NCI-H2081 (cell line): ENCODE measurements around the gene PTGER2.

Source experiments
- DNase-seq, 2 experiments: peaks; one replicate each; lab custom pipeline; 2025; lab: John Stamatoyannopoulos, UW

The PTGER2 gene

GRCh38 chr14:52305014-52305413 lies 9.1 kb upstream of the PTGER2 start:
- DNase-seq: no peak

DNA sequence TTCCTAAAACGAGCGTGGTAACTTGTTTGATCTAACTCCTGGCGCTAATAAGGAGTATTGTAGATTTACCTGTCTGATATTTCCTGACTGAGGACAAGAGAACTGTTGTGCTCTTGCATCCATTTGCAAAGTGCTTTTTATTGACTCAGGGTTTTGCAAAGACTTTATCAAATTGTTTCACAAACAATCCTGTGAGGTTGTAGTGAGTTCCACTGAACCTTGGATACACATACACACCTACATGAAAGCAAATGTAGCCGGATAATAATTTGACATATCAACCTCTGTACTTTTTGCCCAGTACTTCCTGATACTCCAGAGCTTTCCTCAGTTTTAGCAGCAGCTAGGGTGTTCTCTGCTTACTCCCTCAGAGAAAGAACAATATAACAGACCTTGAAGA lies 6.7 kb upstream of the PTGER2 start:
- DNase-seq: no peak

DNA sequence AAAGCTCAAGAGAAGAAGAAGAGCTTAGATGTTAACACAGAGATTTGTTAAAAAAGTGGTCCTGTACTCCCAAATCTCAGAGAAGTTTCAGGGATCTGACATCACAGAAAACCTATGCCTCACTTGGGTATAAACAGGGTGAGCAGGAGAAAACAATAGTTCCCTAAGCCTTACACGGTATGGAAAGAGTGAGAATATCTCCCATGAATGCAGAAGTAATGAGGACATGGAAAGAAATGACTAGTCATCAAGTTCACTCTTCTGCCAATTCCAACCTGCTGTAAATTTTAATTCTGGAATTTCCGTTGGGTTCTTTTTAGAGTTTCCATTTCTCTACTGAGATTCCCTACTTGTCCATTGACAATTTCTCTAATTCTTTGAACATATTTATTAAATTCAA lies 6.2 kb upstream of the PTGER2 start:
- no peak for DNase-seq

GRCh38 chr14:52310541-52310940 lies 3.6 kb upstream of the PTGER2 start:
- DNase-seq: no peak

- no peak for DNase-seq
These were observed 1.2 kb upstream of the PTGER2 start for GRCh38 chr14:52312931-52313355.

GRCh38 chr14:52313462-52313861 lies 650 bp upstream of the PTGER2 start:
- DNase-seq: no peak

GRCh38 chr14:52314595-52315354 lies 663 bp downstream of the PTGER2 start:
- no peak for DNase-seq

GRCh38 chr14:52315355-52315718 lies 1.2 kb downstream of the PTGER2 start:
- no peak for DNase-seq

DNA sequence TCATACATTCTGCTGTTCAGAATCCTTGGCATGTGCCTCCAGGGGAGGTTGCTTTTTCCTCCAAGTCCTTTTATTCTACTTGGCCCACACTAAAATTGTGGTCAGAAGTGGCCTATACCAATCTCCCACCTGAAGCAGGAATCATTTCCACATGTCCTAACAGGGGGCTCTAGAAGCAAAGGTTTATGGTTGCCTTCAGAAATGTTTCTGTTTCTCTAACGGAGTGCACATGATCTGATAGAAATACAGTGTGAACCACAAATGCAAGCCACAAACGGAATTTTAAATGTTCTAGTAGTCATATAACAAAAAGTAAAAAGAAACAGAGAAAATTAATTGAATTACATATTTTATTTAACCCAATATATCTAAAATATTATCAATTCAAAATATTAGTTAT lies 4.0 kb downstream of the PTGER2 start:
- DNase-seq: no peak

DNA sequence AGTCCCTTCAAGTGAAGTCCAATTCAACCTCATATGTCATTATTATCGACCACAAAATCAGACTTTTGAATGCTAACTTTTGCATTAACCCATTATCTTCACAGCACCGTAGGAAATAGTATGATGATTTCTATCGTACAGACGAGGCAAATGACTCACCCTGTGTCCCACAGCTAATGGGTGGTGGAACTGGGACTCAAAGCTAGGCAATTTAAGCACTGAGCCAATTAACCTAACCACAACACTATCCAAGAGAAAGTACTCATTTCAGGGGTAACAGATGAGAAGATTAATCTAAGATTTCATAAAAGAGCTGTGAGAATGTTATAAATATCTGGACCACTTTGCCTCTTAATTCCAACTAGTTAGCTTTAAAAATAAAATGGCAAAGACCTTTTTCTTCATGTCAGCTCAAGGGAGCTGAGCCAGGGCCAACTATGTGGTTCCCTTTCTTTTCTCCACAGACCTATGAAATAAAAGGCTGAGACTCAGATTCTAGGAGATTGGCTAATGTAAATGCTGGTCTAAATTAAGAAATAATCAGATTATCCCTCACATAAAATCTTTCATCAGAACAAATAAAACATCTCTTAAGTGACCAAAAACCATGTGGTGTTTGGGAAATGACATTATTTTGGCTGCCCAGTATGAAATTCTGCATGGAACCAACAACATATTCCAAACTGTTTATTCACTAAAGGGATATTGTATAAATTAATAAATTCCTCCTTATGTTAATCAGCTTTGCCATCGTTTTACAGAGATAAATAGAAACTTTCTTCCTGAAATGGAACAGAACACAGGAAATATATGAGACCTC lies 4.9 kb downstream of the PTGER2 start:
- DNase-seq: no peak

DNA sequence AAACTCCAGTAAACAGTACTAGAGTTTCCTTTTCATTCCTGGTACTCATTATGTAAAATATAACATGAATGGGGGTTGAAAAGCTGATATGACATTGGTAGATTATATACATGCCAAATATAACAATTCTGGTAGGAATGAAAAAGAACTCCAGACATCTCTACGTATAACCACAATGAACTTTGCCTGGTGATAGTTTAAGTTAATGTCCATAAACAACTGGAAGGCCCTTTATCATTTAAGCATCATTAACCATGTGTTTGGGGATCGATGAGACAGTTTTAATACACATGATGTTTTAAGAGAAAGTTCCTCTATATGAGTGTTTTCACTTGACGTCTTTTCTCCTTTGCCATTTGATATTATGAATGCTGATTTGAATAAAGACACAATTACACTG lies 5.8 kb downstream of the PTGER2 start:
- no peak for DNase-seq

DNA sequence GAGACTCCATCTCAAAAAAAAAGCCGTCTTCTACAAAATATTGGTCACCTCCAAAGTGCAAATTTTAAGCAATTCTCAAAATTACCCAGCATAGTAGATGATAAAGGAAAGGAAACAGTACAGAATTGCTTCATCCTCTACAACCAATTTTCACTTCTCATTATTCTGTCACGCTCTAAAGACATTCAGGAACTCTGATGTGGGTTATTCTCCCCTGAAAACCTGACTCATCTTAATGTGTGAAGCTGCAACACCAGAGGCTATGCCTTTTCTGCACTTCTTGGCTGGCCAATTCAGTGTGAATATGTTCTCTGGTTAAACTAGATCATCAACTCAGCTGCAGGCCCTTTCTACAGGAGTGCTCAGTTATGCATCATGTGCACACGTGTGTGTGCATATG lies 11.0 kb downstream of the PTGER2 start:
- no peak for DNase-seq

DNA sequence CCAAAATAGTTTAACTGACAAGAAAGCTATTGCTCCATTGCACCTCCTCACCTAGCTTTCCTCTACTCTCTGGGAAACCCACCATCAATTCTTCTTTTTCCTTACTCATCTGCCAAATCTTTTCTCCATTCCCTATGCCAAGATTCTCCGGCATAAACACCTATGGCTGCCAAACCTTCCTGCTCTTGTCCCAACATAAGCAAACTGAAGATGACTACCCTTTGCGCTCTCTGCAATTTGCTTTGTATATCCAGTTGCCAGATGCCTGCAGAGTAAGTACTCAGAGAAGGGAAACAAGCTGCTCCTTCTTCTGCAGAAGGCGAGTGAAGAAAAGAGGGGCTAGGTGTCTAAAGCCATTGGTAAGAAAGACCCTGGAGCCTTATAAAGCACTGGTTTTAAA lies 11.5 kb downstream of the PTGER2 start:
- DNase-seq: no peak

DNA sequence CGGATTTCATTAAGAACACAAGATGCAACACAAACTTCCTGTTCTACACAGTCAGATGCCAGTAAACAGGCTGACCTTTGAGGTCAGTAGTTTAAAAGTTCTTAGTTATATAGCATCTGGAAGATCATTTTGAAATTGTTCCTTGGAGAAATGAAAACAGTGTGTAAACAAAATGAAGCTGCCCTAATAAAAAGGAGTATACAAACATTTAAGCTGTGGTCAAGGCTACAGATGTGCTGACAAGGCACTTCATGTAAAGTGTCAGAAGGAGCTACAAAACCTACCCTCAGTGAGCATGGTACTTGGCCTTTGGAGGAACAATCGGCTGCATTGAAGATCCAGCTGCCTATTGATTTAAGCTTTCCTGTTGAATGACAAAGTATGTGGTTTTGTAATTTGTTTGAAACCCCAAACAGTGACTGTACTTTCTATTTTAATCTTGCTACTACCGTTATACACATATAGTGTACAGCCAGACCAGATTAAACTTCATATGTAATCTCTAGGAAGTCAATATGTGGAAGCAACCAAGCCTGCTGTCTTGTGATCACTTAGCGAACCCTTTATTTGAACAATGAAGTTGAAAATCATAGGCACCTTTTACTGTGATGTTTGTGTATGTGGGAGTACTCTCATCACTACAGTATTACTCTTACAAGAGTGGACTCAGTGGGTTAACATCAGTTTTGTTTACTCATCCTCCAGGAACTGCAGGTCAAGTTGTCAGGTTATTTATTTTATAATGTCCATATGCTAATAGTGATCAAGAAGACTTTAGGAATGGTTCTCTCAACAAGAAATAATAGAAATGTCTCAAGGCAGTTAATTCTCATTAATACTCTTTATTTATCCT lies 13.5 kb downstream of the PTGER2 start:
- no peak for DNase-seq

DNA sequence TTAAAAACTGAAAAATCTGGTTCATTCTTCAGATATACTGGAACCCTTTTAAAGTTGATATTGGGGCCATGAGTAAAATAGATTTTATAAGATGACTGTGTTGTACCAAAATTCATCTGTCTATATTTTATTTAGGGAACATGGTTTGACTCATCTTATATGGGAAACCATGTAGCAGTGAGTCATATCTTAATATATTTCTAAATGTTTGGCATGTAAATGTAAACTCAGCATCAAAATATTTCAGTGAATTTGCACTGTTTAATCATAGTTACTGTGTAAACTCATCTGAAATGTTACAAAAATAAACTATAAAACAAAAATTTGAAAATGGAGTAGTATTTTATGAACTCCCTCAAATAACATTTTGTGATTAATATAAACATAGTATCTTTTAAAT lies 14.2 kb downstream of the PTGER2 start:
- no peak for DNase-seq

DNA sequence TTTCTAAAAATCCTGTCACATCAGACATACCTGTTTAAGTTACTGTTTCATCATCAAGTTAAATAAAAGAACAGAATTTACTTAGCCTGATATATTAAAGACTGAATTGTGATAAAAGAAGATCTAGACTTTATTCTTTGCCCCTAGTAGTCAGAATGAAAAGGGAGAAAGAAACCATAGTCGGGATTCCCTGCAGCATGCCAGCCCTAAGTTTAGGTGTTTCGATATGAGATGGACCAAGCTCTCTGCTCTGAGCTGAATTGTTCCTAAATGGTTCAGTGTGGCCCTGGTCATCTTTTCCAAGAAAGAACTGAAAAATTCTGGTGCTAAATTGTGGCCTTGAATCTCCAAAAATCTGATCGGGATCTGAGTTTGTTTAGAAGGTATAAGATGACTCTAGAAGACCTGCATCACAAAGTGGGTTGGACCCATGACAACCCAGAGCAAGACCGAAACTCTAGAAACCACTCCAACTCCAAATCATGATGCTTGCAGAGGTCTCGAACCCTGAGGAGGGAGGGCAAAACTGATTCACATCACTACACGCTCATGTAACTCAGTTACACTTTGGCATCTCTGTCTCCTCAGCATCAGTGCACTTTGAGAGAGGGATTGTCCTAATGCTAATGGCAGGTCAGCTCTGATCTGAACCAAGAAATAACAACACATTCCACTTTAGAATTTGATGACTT lies 15.7 kb downstream of the PTGER2 start:
- no peak for DNase-seq

DNA sequence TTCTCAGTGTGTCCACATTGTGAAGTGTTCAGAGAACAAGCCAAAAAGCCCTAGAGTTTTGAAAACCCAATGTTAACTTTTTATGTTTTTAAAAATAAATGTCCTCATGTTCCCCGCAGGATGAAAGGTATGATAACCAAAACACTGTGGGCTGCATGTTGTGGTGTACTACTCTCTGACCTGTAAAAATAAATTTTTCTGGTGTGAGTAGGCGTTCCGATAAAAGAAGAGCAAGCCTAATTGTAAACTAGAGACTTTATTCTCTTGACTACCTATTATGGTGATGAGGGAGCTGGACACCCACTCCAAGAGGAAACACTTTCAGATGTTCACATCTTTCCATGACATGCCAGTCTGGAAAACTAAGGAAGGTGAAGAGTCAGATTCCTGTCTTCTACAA lies 18.2 kb downstream of the PTGER2 start:
- no peak for DNase-seq

DNA sequence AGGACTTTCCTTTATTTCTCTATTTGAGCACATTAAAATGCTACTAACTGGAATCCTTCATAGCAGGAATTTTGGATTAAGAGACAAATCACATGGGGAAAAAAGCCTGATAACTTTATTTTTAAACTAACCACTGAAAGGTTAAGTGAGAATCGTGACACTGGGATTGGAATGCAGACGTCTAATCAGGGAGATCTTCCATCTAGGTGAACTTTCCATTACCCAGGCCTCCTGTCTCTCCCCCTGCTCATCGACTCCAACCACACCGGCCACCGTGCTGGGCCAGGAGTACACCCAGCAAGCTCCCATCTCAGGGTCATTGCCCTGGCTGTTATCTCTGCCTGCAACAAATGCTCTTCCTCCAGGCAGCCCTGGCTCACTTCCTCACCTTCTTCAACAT lies 19.0 kb downstream of the PTGER2 start:
- DNase-seq: no peak

DNA sequence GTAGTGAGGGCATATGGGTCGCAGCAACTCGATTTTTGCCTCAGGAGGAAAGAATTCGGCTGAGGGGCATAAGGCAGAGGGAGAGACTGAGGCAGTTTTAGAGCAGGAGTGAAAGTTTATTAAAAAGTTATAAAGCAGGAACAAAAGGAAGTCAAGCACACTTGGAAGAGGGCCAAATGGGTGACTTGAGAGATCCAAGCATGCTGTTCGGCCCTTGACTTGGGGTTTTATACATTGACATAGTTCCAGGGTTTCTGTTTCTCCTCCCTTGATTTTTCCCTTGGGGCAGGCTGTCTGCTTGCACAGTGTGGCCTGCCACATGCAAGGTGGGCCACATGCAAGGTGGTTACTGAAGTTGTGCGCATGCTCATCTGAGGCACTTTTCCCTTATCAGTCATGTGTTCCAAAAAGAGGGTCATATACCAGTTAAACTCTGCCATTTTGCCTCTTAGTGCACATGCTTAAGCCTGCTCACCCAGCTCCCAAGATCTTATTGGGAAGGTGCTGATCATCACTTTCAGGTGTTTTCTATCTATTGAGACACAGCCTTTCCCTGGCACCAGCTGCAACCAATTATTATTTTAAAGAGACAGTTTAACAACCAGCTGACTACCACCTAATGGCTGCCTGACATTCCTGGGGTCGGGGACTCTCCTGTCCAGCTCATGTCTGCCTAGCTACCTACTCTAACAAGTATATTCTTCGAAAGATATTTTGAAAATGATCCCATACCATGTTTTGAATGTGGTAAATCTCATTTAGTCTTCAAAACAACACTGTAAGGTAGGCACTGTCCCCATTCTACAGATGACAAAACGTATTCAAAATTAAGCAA lies 19.9 kb downstream of the PTGER2 start:
- no peak for DNase-seq

DNA sequence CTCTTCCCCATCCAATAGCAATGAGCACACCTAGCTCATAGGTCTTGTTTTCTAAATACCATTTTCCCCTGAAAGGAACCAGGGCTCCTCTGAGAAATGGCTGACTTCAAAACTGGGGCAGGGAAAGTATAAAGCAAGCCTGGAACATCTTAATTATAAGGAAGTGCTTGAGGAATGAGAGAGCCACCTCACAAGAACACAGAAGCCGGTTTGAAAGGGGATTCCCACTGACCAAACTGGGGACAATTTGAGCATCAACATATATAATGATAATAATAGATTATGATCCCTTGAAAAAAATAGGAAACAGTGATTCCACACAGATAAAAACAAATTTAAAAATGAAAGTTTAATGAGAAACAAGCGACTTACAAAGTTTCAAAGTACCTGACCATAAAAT lies 22.1 kb downstream of the PTGER2 start:
- DNase-seq: no peak

DNA sequence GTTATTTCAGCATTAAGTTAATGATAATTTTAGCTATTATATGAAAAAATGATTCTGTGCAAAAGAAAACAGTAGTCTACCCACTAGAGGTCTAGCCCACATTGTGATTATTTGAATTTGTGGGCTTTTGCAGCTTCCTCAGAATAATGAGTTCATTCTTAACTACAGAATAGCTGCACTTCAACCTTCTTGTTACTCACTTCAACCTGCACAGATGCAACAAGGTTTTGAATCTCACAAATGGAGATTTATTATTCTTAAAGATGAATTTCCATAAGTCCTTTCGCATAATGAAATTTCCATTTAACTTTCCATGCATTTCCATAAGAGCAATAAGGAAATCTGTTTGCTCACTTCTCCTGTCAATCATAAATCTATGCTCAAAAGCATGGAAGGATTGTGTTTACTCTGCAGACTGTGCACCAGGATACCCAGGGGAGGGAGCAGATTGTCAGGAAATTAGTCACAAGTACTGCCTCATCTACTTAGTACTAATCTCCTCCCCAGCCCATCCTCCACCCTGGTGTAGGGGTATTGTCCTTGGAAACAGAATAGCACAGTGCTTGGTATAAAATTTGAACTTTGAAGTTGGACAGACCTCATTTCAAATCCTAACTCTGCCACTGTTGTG lies 24.1 kb downstream of the PTGER2 start:
- no peak for DNase-seq
